Brain microvascular endothelial cell (primary cell): Measurements from ENCODE around the gene SPATA7.

Source experiments
- DNase-seq: peaks from one replicate; pipeline ENCODE4 v3.0.0-alpha.2; 2020
- H3K27ac ChIP-seq: fragments of 250-450 bp; sonication (Bioruptor Pico); 2 replicates; pipeline ENCODE4 v1.5.1; 2020; ENCODE audit warnings: mild to moderate bottlenecking, moderate library complexity
- H3K27me3 ChIP-seq: fragments of 250-450 bp; sonication (Bioruptor Pico); replicated peaks from 2 replicates; pipeline ENCODE4 v1.5.1; 2020; ENCODE audit warnings: mild to moderate bottlenecking
- H3K36me3 ChIP-seq: fragments of 250-450 bp; sonication (Bioruptor Pico); replicated peaks from 2 replicates; pipeline ENCODE4 v1.5.1; 2020; ENCODE audit warnings: mild to moderate bottlenecking
- H3K4me3 ChIP-seq: 2 replicates; pipeline ENCODE4 v1.5.1; 2011; ENCODE audit warnings: low read depth, mild to moderate bottlenecking, control low read depth, low read length, moderate library complexity
- CTCF ChIP-seq: IDR thresholded peaks from 2 replicates; pipeline ENCODE4 v1.5.1; 2011; ENCODE audit warnings: low read depth, mild to moderate bottlenecking, moderate library complexity, low read length, control low read depth, inconsistent platforms; ENCODE audit errors: missing control alignments
- in situ Hi-C: cut with HindIII; loops from 2 replicates; pipeline ENCODE4 v1.10.0; 2017; ENCODE audit warnings: low sequenced_read_pairs, low pct_ligation_motif_present

SPATA7 gene

GRCh38 chr14:88386256-88386794, 868 bp downstream of the SPATA7 start:
- Histone ChIP-seq H3K27me3 (no peaks in the 10 kb centered on the region), H3K36me3 (no peaks in the 10 kb centered on the region), H3K27ac (no peak overlapping the region), H3K4me3 (peak overlapping the region; percentile 92)
- TF ChIP-seq CTCF = no peak
- in situ Hi-C loops = no loop called here
- DNase-seq = no peak

GRCh38 chr14:88388741-88389282, 3.4 kb downstream of the SPATA7 start:
- TF ChIP-seq CTCF = no peak
- in situ Hi-C loops = no loop called here
- Histone ChIP-seq H3K27ac (no peak overlapping the region), H3K27me3 (no peaks in the 10 kb centered on the region), H3K4me3 (no peak overlapping the region), H3K36me3 (no peaks in the 10 kb centered on the region)
- DNase-seq = no peak

GRCh38 chr14:88392609-88393008, 7.2 kb downstream of the SPATA7 start:
- no peak overlapping the region for H3K27ac ChIP-seq
- DNase-seq = no peak
- H3K4me3 ChIP-seq = no peak overlapping the region
- no peak for TF ChIP-seq CTCF
- H3K36me3 ChIP-seq = peaks cover 3% of the 10 kb centered on the region
- no peaks in the 10 kb centered on the region for H3K27me3 ChIP-seq
- in situ Hi-C loops = no loop called here

DNA sequence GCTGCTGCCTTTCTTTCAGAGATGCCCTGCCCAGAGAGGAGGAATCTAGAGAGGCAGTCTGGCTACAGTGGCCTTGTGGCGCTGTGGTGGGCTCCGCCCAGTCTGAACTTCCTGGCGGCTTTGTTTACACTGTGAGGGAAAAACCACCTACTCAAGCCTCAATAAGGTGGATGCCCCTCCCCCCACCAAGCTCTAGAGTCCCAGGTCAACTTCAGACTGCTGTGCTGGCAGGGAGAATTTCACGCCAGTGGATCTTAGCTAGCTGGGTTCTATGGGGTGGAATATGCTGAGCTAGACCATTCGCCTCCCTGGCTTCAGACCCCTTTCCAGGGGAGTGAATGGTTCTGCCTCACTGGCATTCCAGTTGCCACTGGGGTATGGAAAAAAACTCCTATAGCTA, 25.6 kb downstream of the SPATA7 start:
- in situ Hi-C loops = no loop called here
- H3K27me3 ChIP-seq = no peaks in the 10 kb centered on the region
- no peak for TF ChIP-seq CTCF
- H3K27ac ChIP-seq = no peak overlapping the region
- no peaks in the 10 kb centered on the region for H3K36me3 ChIP-seq
- H3K4me3 ChIP-seq = no peak overlapping the region
- DNase-seq = no peak

DNA sequence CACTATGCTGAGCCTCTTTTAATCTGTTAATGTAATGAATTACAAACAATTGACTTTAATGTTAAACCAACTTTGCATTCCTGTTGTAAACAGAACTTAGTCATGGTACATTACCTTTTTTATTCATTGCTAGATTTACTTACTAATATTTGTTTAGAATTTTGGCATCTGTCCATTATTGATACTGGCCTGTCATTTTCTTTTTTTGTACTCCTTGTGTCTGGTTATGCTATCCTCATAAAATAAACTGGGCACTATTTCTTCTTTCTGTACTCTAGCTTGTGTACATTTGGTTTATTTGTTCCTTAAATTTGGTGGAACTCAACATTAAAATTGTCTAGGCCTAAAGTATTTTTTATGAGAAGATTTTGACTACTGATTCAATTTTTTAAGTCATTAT, 32.1 kb downstream of the SPATA7 start:
- H3K36me3 ChIP-seq = no peaks in the 10 kb centered on the region
- DNase-seq = no peak
- TF ChIP-seq CTCF = no peak
- no peaks in the 10 kb centered on the region for H3K27me3 ChIP-seq
- in situ Hi-C loops = no loop called here
- no peak overlapping the region for H3K27ac ChIP-seq
- no peak overlapping the region for H3K4me3 ChIP-seq

DNA sequence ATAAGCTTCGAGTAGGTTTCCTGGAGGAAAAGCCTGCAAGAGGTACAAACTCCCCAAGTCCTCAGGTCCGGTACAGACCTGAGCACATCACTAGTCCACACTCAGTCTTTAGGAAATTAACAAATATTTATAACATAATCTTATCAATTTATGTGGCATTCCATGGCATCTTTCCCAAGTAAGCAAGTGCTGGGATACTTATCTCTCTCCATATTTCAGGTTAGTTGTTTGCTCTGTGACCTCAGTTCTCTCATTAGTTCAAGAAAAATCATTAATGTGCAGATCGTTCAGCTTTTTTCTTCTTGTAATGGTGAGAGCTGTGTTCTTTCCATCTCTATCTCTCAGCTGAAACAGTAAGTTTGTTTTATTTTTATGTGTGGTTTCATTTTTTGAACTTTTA, 34.7 kb downstream of the SPATA7 start:
- Histone ChIP-seq H3K27me3 (no peaks in the 10 kb centered on the region), H3K36me3 (no peaks in the 10 kb centered on the region), H3K27ac (no peak overlapping the region), H3K4me3 (no peak overlapping the region)
- in situ Hi-C loops = no loop called here
- no peak for DNase-seq
- TF ChIP-seq CTCF = no peak
